GM19238 (cell line): ENCODE data around the gene OR2W1.

Experiments used
- DNase-seq: peaks from one replicate; pipeline ENCODE4 v3.0.0; 2011; ENCODE audit warnings: low spot score; ENCODE audit not compliant: insufficient read length

Gene OR2W1

GRCh38 chr6:28996844-28997510, 48.0 kb downstream of the OR2W1 start:
- no peak for DNase-seq

- DNase-seq = no peak
These were observed 49.8 kb downstream of the OR2W1 start for GRCh38 chr6:28995093-28995650.
